Medulla oblongata (tissue), 1 donor: Measurements from ENCODE around the gene RXFP3.
"Not testable (repeated sequence)": the region's sequence is repeated elsewhere in the genome, so short reads cannot be mapped to it uniquely, and the experiment has no call there.

Experiments
- DNase-seq: peaks from one replicate; pipeline ENCODE4 v3.0.0-alpha.2; 2015; ENCODE audit errors: extremely low spot score

The RXFP3 gene

GRCh38 chr5:33936381-33937016 is at the start of gene RXFP3:
RXFP3 (plus strand) TSS chr5:33936386; CDS start chr5:33936741, 355 bp downstream.
- no peak for DNase-seq

DNA sequence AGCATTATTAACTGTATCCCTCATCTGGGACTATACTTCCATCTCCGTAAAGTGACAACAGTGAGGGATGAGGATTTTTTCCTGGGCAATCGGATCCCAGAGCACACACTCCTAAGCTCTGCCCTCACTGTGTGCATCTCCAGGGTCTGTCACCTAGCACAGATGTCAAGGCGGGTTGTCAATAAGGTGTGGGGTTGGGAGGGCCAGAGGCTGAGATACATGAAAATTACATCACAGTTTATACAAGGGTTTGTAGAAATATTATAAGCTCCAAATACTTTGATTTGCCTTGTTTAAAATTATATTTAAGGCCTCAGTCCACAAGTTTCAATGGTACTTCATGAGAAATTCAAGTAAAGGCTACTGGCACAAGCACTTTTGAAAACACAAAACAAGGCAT is 48.9 kb upstream of the RXFP3 start:
- no peak for DNase-seq

DNA sequence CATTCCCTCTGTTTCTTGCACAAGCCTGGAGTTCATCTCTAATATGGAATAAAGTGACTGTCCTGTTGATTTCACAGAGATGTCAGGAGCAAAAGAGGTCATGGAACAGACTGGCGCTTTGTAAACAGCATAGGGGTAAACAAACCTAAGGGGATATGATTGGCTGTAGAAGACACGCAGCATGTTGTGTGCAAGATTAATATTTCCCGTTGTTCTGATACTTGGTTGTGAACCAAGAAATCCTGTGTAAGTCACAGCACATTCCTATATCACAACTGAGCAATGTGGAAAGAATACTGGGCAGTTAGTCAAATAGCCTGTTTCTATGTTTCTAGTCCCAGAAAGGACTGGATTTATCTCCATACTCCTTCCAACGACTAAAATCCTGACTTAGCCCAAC is 47.6 kb upstream of the RXFP3 start:
- no peak for DNase-seq

GRCh38 chr5:33890131-33891032 is 45.8 kb upstream of the RXFP3 start:
- DNase-seq, result peak; percentile 46

- no peak for DNase-seq
Observed at GRCh38 chr5:33891446-33891787, 44.8 kb upstream of the RXFP3 start.

DNA sequence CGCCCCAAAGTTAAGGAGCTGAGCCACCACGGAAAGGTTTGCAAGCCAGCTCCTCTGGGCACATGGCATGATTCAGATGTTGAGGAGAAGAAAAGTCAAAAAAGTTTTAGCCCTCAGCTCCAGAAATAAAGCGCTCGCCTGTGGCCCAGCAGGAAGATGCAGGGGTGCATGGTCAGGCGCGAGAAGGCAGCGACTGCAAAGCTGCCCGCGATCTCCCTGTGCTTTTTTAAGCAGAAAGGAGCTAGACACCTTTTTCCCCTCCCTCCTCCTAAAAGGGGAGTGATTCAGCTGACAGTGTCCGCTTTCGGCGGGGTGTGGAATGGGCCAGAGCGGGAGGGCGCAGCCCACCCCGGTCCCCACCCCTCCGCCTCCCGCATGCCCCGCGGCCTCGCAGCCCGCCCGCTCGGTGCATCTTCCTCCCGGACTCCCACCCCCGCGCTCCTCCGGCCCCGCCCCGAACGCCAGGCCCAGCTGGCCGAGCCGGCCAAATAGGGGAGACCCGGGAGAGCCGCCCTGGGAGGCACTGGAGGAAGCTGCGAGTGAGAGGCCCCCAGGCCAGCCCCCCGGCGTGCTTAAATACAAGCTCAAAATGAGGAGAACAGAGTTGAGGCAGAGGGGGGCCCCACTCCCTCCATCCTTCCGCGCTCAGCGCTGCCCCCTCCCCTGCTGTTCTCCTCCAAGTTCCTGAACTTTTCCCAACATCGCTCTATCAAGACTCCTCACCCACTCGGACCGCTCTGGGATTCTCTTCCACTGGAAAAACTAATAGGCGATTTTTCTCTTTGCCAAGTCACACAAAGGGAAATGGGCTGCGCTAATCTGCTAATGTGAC is 44.2 kb upstream of the RXFP3 start, which contains the start of gene ADAMTS12:
Gene ADAMTS12, minus strand, starts transcription at position 203 of the 832 bp plus-strand sequence. Its CDS starts 134 bp downstream, at position 69.
- DNase-seq, result peak; percentile 7

DNA sequence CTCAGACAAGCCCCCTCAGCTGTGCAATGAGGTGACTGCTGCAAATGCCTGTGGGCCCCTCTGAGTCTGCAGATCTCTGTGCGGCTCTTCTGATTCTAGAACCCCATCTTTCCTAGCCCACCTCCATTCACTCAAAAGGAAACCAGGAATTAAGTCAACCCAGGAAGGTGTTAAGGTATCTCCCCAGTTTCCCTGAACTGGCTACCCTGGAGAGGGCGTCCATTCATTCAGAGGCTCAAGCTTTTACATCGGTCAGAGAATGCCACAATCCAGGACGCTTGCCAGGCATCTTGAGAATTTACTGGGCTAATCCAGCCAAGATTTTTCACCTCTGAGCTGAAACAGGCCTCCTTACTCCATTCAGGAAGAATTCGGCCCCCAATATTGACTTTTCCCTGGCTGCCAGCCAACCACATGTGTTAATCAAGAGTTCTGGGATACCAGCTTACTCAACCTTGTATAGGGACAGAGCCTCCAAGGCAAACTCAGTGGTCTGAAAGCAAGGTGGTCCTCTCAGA is 43.5 kb upstream of the RXFP3 start:
- no peak for DNase-seq

DNA sequence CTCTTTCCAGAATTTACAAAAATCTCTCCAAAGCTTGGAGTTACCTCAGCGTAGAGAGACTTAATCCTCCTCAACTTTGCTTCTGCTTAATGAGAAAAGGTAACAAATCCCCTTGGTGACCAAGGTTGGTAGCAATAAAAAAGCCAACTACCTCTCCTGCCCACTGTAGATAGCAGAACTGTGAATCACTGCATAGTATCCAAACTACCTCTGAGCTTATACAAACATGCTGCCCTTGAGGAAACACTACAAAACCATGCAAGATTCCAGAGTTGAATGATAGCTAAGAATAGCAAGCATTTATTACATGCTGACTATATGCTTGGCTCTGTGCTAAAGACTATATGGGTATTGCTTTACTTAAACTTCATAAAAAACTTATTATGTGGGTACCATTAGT is 41.6 kb upstream of the RXFP3 start:
- DNase-seq, result no peak

- DNase-seq, result no peak
Observed at GRCh38 chr5:33901156-33901555, 35.0 kb upstream of the RXFP3 start.

DNA sequence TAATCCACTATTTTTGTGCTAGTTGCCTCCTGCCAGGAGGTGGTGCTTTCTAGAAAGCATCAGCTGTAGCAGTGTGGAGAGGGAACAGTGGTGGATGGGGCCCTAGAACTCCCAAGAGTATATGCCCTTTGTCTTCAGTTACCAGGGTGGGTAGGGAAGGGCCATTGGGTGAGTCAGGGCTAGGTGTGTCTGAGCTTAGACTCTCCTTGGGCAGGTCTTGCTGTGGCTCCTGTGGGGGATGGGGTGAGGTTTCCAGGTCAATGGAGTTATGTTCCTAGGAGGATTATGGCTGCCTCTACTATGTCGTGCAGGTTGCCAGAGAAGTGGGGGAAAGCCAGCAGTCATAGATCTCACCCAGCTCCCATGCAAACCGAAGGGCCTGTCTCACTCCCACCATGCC is 33.1 kb upstream of the RXFP3 start:
- no peak for DNase-seq

DNA sequence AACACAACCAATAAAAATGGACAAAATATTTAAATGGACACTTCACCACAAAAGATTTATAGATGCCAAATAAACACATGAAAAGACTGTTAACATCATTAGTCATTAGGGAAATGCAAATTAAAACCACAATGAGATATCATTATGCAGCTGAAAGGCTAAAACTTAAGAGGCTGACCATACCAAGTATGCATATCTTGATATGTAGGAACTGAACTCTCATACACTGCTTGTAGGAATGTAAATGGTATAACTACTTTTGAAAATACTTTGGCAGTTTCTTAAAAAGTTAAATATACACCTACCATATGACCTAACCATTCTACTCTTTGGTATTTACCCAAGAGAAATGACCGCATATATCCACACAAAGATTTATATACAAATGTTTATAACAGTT is 30.8 kb upstream of the RXFP3 start:
- no peak for DNase-seq

DNA sequence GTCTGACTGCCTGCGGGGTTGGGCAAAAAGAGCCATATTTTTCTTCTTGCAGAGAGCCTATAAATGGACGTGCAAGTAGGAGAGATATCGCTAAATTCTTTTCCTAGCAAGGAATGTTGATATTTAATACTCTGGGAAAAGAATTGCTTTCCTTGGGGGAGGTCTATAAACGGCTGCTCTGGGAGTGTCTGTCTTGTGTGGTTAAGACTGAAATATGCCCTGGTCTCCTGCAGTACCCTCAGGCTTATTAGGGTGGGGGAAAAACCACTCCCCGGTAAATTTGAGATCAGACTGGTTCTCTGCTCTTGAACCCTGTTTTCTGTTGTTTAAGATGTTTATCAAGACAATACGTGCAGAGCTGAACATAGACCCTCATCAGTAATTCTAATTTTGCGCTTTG is 29.9 kb upstream of the RXFP3 start:
- DNase-seq, result not testable (repeated sequence)

DNA sequence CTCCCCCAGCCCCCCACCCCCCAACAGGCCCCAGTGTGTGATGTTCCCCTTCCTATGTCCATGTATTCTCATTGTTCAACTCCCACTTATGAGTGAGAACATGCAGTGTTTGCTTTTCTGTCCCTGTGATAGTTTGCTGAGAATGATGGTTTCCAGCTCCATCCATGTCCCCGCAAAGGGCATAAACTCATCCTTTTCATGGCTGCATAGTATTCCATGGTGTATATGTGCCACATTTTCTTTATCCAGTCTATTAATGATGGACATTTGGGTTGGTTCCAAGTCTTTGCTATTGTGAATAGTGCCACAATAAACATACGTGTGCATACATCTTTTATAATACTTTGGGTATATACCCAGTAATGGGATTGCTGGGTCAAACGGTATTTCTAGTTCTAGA is 21.3 kb upstream of the RXFP3 start:
- DNase-seq, result not testable (repeated sequence)

DNA sequence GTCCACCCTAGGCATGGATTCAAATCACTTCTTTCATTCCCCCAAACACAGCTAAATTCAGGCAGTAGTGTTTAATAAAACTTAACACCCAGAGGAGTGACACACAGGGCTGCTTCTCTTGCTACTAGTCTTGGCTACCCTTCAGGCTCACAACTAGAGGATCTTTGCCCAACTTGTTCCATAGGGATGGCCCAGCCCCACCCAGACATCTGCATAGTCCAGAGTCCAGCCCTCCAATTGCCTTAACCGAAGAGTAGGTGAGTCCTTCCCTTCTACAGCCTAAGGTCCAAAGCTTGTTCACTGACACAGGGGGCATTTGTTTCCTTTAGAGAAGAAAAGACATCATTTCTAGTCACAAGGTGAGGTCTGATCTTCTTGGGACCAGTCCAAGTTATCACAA is 15.2 kb upstream of the RXFP3 start:
- DNase-seq, result no peak

DNA sequence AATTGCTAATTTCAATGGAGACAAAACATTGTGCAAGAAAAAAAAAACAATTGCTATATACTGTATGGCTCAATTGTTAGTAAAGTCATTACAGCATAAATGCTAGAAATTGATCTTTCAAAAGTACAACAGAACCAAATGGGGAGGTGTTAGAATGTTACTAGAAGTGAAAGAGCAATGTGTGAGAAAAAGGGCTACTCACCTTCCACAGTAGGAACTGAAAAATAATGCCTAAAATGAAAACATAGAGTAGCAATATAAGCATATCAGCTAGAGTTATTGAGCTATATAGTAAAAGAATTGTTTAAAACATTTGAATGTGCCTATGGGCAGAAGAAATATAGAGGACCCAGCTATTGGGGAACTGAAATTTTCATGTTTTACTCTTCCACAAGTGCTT is 10.9 kb upstream of the RXFP3 start:
- no peak for DNase-seq

- DNase-seq, result no peak
Observed at GRCh38 chr5:33927685-33928084, 8.5 kb upstream of the RXFP3 start.

DNA sequence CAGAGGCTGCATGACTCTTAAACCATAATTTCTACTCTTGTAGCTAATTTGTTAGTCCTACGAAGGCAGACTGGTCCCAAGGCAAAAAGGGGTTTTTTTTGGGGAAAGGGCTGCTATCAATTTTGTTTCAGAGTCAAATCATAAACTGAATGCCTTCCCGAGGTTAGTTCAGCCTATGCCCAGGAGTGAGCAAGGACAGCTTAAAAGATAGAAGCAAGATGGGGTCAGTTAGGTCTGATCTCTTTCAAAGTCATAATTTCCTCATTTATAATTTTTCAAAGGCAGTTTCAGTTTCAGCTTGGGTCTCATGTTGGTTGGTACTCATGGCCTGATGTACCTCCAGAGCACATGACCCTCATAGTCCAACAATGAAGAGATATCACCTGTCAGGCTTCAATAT is 7.9 kb upstream of the RXFP3 start:
- DNase-seq, result no peak

- no peak for DNase-seq
Observed at GRCh38 chr5:33929925-33930690, 6.1 kb upstream of the RXFP3 start.

DNA sequence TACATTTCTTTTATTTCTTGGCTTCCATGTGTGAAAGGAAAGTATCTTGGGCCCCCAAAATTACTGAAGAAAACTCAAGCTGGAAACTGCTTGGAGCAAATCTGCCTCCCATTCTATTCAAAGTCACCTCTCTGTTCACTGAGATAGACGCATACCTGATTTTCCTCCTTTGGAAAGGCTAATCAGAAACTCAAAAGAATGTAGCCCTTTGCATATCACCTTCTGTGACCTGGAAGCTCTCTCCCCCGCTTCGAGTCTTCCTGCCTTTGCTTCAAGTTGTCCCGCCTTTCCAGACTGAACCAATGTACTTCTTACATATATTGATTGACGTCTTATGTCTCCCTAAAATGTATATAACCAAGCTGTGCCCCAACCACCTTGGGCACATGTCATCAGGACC is 5.0 kb upstream of the RXFP3 start:
- DNase-seq, result no peak

DNA sequence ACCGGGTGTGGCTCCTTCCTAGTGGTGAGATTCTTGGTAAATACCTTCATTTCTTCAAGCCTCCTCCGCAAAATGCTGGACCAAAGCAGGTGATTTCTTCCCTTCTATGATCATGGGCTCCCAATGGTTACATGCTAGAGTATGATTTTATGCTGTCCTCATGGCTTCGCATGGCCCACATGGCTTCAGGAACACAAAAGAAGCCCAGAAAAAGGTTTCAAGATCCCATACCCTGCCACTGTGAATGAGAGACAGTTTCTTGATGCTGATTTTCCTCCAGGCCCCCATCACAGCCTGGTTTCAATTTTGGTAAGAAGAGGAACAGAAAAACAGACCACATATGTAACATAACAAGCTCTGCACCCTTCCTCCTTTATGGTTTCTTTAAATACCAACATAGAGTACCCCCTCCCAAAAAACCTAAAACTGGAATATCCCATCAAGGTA is 2.4 kb upstream of the RXFP3 start:
- no peak for DNase-seq

GRCh38 chr5:33934176-33934575 is 2.0 kb upstream of the RXFP3 start:
- DNase-seq, result no peak
